Hematopoietic multipotent progenitor cell treated with erythropoietin and hydrocortisone succinate and interleukin-3 and kit ligand, for 4 days (in vitro differentiated cells): ENCODE data around the gene FOXP1.
A peak's percentile ranks its signal among the peaks of the same experiment; 100 is the strongest.

Experiments
- DNase-seq: peaks from one replicate; pipeline ENCODE4 v3.0.0-alpha.2; 2015

FOXP1 gene

DNA sequence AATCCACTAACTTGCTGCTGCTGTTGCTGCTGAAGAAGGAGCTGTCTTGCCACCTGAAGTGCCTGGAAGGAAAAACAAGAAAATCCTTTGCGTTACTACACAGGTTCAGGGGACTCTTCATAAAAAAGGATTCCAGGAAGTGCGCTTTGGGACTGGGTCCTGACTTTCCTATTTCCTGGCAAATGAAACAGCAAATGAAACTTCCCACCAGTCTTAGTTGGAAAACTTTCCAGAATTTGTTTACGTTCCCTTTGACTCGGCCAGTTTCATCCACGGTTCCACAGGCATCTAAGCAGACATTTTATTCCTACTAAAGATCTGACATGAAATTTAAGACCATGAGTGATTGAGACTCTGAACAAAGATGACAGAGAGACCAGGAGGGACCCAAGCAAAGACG, 471.0 kb downstream of the FOXP1 start:
- no peak for DNase-seq

DNA sequence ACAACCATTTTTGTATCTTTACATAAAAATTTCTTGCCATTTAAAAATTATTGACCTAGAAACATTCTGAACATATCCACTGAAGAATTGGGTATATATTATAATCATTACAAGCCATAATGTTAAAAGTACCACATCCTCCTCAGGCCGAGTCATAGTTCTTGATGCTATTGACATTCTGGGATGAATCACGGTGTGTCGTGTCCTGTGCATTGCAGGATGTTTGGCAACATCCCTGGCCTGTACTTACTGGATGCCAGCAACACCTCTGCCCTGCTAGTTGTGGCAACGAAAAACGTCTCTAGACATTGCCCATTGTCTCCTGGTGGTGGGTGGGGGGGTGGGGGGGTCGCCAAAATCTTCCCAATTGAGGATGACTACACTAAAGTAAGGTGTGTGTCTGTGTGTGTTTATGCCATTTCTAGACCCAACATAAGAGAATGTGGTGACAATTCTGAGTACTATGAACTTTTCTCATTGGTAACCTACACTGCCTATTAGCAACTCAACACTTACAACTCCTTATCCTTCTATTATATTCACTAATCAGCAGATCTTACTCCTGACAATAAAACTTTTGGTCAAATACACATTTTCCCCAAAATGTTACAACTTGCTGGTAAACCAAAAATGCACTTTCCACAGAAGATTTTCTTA, 471.6 kb downstream of the FOXP1 start:
- DNase-seq: no peak

GRCh38 chr3:71110385-71111222, 472.9 kb downstream of the FOXP1 start:
- no peak for DNase-seq

GRCh38 chr3:71109977-71110285, 473.6 kb downstream of the FOXP1 start:
- no peak for DNase-seq

DNA sequence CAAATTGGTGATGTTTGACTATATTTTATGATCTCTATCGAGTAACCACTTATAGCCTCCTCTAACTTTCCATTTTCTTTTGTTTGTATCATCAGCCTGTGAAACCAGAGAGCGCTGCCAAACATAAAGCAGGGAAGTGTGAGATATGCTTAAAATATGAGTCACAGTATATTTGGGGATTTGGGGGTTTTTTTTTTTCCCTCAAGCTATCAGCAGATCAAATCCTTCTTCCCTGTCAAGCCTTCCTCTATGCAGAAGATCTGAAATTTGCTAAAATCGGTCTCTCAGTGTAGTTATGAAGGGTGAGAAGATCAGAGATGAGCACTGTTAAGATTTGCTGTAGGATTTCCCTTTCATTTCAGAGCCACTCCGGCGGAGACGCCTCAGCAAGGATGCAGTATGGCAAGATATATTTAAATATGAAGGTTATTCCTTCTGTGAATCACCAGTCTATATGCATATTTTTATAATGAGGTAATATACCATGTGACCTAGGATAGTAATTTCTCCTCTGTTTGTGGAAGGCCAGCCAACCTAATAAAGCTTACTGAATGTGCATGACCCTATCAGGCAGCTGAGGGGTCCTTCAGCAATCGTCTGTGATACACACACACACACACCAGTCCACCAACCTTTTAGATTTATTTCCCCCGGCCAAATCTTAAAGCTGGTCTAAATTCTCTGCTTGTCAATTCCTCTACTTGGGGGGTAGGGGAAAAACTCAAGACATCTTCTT, 474.1 kb downstream of the FOXP1 start:
- no peak for DNase-seq

- DNase-seq: no peak
Measured at GRCh38 chr3:71107926-71108325, 475.6 kb downstream of the FOXP1 start.

GRCh38 chr3:71104976-71105375, 478.6 kb downstream of the FOXP1 start:
- no peak for DNase-seq

- no peak for DNase-seq
Measured at GRCh38 chr3:71104556-71104955, 479.0 kb downstream of the FOXP1 start.

- DNase-seq: no peak
Measured at GRCh38 chr3:71104121-71104541, 479.4 kb downstream of the FOXP1 start.

GRCh38 chr3:71103430-71103921, 480.1 kb downstream of the FOXP1 start:
- DNase-seq: peak; percentile 37

- DNase-seq: no peak
Measured at GRCh38 chr3:71102111-71102983, 481.2 kb downstream of the FOXP1 start.

GRCh38 chr3:71101626-71102025, 481.9 kb downstream of the FOXP1 start:
- DNase-seq: no peak

GRCh38 chr3:71101014-71101413, 482.5 kb downstream of the FOXP1 start:
- DNase-seq: no peak

GRCh38 chr3:71099997-71100719, 483.4 kb downstream of the FOXP1 start:
- peak; percentile 72 for DNase-seq

DNA sequence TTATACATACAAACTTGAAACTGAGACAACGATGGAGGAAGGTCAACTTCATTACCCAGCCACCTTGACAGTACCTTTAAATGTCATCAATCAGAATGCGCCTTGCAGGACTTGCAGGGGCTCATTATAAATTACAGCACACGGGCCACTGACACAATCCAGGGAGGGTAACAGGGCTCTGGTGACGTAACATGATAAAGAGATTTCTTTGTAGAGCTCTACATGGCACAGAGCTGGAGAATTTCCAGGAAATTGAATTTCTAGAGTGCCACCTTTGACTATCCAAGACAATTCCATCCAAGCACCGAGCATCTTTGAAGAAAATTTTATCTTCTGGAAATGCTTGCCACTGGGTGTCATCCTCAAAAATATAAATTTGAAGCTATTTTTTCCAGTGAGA, 486.0 kb downstream of the FOXP1 start:
- DNase-seq: no peak

DNA sequence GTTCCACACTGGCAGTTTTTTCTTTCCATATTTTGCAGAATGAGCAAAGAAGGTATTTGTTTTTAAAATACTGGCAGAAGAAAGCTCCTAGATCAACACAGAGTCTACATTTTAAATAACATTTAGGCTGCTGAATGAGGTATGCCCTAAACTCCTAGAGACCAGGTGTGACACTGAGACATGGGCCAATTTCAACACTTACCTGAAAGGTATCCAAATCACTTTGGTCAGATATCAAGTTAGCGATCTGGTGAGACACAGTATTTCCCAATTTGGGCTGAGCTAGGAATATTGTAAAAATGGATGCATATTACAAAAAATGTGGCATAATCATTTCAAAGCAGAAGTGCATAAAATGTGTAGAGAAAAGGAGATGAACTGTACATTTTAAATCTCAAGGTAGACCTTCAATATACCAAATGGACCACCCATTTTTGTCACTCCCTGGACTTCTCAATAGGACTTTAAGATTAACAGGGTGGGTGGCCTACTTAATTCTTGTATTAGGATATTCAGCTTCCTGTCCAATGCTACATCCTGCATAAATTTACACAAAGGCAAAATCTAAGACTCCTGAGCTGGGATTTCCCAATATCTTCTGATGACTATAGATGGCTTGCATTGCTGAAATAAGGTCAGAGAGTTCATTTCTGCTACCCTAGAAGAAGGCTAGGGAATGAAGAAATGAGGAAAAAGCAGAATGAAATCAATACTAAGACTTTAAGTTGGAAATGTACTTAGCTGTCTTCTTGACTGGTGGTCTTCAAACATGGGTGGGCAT, 487.8 kb downstream of the FOXP1 start:
- DNase-seq: no peak

DNA sequence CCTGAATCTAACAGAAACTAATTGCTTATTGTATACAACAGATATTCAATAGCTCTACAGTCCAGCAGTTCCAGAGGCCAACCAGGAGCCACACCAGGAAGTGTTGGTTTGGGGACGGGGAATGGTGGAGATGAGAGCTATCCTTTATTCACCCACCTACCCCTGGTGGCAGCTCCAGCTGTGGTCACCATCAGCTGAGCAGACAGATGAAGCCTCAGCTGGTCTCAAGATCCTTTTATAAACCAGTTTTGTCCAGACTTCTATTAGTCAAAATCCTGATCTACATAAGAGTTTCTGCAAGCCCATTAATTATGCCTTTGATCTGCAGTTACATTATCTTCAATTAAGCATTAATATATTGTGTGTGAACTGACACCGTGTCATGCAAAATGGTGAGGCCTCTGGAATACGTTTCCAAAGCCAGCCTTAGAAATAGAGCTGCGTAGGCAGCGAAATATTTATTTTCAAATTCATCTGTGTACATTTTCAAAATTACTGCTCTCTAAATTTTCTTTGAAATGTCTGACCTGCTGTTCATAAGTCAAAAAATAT, 488.8 kb downstream of the FOXP1 start:
- DNase-seq: no peak

GRCh38 chr3:71092665-71093064, 490.9 kb downstream of the FOXP1 start:
- DNase-seq: no peak

GRCh38 chr3:71090207-71090606, 493.3 kb downstream of the FOXP1 start:
- DNase-seq: no peak

GRCh38 chr3:71089271-71089847, 494.2 kb downstream of the FOXP1 start:
- DNase-seq: no peak
